ENCODE measurements around the gene SYCP2L.
"Not testable (repeated sequence)": the region's sequence is repeated elsewhere in the genome, so short reads cannot be mapped to it uniquely, and the experiment has no call there.

The SYCP2L gene

DNA sequence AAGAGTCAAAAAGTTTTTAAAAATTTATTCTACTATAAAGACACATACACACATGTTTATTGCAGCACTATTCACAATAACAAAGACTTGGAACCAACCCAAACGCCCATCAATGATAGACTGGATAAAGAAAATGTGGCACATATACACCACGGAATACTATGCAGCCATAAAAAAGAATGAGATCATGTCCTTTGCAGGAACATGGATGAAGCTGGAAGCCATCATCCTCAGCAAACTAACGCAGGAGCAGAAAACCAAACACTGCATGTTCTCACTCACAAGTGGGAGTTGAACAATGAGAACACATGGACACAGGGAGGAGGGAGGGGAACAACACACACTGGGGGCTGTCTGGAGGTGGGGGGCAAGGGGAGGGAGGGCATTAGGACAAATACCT, 20.1 kb upstream of the SYCP2L start:
- H3K27me3 ChIP-seq (replicated peaks; ENCODE audit: insufficient read depth, low read length); H3K4me1 ChIP-seq (ENCODE audit: low read length); H3K79me2 ChIP-seq (ENCODE audit: low read length); H3F3A ChIP-seq (ENCODE audit: insufficient read depth, low read length); H3K36me3 ChIP-seq (replicated peaks; ENCODE audit: insufficient read depth, low read length); H3K9me3 ChIP-seq (replicated peaks; ENCODE audit: insufficient read depth, low read length); H3K9me2 ChIP-seq (replicated peaks; ENCODE audit: insufficient read depth, low read length); H2AFZ ChIP-seq (ENCODE audit: low read length); H3K4me3 ChIP-seq (ENCODE audit: low read length); H3K27ac ChIP-seq (ENCODE audit: low read length); DNase-seq; H3K9ac ChIP-seq (ENCODE audit: low read length); H3K4me2 ChIP-seq (ENCODE audit: low read depth, low read length); H4K20me1 ChIP-seq (ENCODE audit: insufficient read depth, low read length): not testable (repeated sequence)

GRCh38 chr6:10867952-10868351, 18.9 kb upstream of the SYCP2L start:
- no peaks in the 10 kb centered on the region for H3K9me3 ChIP-seq (replicated peaks; ENCODE audit: insufficient read depth, low read length)
- H3K9me2 ChIP-seq (replicated peaks; ENCODE audit: insufficient read depth, low read length), result no peaks in the 10 kb centered on the region
- no peak overlapping the region for H3K9ac ChIP-seq (ENCODE audit: low read length)
- TF ChIP-seq EZH2 (optimal IDR thresholded peaks at IDR 0.05; ENCODE audit: low read depth, low read length), result no peak
- TF ChIP-seq, protein P1, sequence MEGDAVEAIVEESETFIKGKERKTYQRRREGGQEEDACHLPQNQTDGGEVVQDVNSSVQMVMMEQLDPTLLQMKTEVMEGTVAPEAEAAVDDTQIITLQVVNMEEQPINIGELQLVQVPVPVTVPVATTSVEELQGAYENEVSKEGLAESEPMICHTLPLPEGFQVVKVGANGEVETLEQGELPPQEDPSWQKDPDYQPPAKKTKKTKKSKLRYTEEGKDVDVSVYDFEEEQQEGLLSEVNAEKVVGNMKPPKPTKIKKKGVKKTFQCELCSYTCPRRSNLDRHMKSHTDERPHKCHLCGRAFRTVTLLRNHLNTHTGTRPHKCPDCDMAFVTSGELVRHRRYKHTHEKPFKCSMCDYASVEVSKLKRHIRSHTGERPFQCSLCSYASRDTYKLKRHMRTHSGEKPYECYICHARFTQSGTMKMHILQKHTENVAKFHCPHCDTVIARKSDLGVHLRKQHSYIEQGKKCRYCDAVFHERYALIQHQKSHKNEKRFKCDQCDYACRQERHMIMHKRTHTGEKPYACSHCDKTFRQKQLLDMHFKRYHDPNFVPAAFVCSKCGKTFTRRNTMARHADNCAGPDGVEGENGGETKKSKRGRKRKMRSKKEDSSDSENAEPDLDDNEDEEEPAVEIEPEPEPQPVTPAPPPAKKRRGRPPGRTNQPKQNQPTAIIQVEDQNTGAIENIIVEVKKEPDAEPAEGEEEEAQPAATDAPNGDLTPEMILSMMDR (IDR thresholded peaks at IDR 0.05; ENCODE audit: low read length), result no peak
- TF ChIP-seq EZH2phosphoT487 (IDR thresholded peaks at IDR 0.05; ENCODE audit: low read length), result no peak
- no peaks in the 10 kb centered on the region for H3K36me3 ChIP-seq (replicated peaks; ENCODE audit: insufficient read depth, low read length)
- DNase-seq, result no peak
- no peaks in the 10 kb centered on the region for H3K27me3 ChIP-seq (replicated peaks; ENCODE audit: insufficient read depth, low read length)
- H3K79me2 ChIP-seq (ENCODE audit: low read length), result no peaks in the 10 kb centered on the region
- no peak overlapping the region for H2AFZ ChIP-seq (ENCODE audit: low read length)
- H3K4me3 ChIP-seq (ENCODE audit: low read length), result no peak overlapping the region
- H3F3A ChIP-seq (ENCODE audit: insufficient read depth, low read length), result no peaks in the 10 kb centered on the region
- no peak overlapping the region for H3K4me2 ChIP-seq (ENCODE audit: low read depth, low read length)
- H4K20me1 ChIP-seq (ENCODE audit: insufficient read depth, low read length), result no peaks in the 10 kb centered on the region
- H3K4me1 ChIP-seq (ENCODE audit: low read length), result no peaks in the 10 kb centered on the region
- no peak overlapping the region for H3K27ac ChIP-seq (ENCODE audit: low read length)

DNA sequence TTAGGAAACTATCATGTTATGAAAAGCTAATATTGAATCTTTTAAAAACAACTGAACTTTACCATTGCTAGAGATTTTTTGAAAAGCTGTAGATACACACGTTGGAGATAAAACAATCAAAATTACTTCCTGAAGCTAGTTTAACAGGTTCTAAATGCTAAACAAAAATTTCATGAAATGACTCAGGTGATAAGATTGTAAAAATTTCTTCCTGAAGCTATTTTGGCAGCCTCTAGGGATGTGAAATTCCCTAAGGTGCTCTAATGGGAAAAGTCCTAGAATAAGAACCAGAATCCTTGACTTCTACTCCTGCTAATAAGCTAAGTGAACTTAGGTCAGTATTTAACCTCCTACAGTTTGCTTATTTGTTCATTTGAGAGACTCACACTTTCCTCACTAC, 13.5 kb upstream of the SYCP2L start:
- Histone ChIP-seq H3K4me1 (ENCODE audit: low read length) (no peaks in the 10 kb centered on the region), H3K9ac (ENCODE audit: low read length) (no peak overlapping the region), H3K36me3 (replicated peaks; ENCODE audit: insufficient read depth, low read length) (no peaks in the 10 kb centered on the region), H3K79me2 (ENCODE audit: low read length) (no peaks in the 10 kb centered on the region), H4K20me1 (ENCODE audit: insufficient read depth, low read length) (no peaks in the 10 kb centered on the region), H2AFZ (ENCODE audit: low read length) (no peak overlapping the region), H3K9me3 (replicated peaks; ENCODE audit: insufficient read depth, low read length) (no peaks in the 10 kb centered on the region), H3K4me2 (ENCODE audit: low read depth, low read length) (no peak overlapping the region), H3K4me3 (ENCODE audit: low read length) (no peak overlapping the region), H3F3A (ENCODE audit: insufficient read depth, low read length) (no peaks in the 10 kb centered on the region), H3K9me2 (replicated peaks; ENCODE audit: insufficient read depth, low read length) (no peaks in the 10 kb centered on the region), H3K27me3 (replicated peaks; ENCODE audit: insufficient read depth, low read length) (no peaks in the 10 kb centered on the region), H3K27ac (ENCODE audit: low read length) (no peak overlapping the region)
- TF ChIP-seq EZH2 (optimal IDR thresholded peaks at IDR 0.05; ENCODE audit: low read depth, low read length), result no peak
- no peak for DNase-seq

GRCh38 chr6:10874207-10874606, 12.6 kb upstream of the SYCP2L start:
- Histone ChIP-seq H3K36me3 (replicated peaks; ENCODE audit: insufficient read depth, low read length) (no peaks in the 10 kb centered on the region), H3K9ac (ENCODE audit: low read length) (no peak overlapping the region), H3K27me3 (replicated peaks; ENCODE audit: insufficient read depth, low read length) (no peaks in the 10 kb centered on the region), H3K4me3 (ENCODE audit: low read length) (no peak overlapping the region), H3K9me2 (replicated peaks; ENCODE audit: insufficient read depth, low read length) (no peaks in the 10 kb centered on the region), H3K4me1 (ENCODE audit: low read length) (no peaks in the 10 kb centered on the region), H3K4me2 (ENCODE audit: low read depth, low read length) (no peak overlapping the region), H3K27ac (ENCODE audit: low read length) (no peak overlapping the region), H4K20me1 (ENCODE audit: insufficient read depth, low read length) (no peaks in the 10 kb centered on the region), H3K79me2 (ENCODE audit: low read length) (no peaks in the 10 kb centered on the region), H3F3A (ENCODE audit: insufficient read depth, low read length) (no peaks in the 10 kb centered on the region), H3K9me3 (replicated peaks; ENCODE audit: insufficient read depth, low read length) (no peaks in the 10 kb centered on the region), H2AFZ (ENCODE audit: low read length) (no peak overlapping the region)
- TF ChIP-seq EZH2 (optimal IDR thresholded peaks at IDR 0.05; ENCODE audit: low read depth, low read length) (no peak), EZH2phosphoT487 (IDR thresholded peaks at IDR 0.05; ENCODE audit: low read length) (no peak)
- TF ChIP-seq, protein P1 (IDR thresholded peaks at IDR 0.05; ENCODE audit: low read length), result no peak
- no peak for DNase-seq

Measured in MM.1S (cell line).